ENCODE data around the gene MYLK4. TPM values are rescaled to one million over a fixed set of nuclear protein-coding genes. Genes with fewer than 3 reads are reported as not detected.

The MYLK4 gene
- total RNA-seq, 3 donors from 2014 or later = 1.3 to 1.9 (median 1.4) TPM

DNA sequence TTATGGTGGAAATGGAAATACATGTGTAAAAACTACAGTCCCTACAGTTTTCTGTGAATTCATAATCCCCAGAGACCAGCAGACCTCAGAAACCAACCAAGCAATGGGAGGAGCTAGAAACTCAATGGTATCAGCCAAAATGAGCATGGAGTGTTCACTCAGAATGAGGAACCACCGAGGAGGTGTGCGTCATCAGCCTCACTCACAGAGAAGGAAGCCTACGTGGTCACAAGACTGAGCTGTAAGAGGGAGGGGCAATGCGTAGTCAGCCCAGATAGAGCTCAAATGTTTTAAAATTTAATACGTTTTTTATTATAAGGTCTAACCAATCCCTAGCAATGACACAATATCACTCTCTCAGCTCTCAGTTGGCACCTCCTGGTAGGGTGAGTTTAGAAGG lies 17.4 kb downstream of the MYLK4 start:
- H3K4me3 ChIP-seq = no peak overlapping the region
- H3K9me3 ChIP-seq = no peaks in the 10 kb centered on the region
- no peak overlapping the region for H3K27ac ChIP-seq
- no peaks in the 10 kb centered on the region for H3K4me1 ChIP-seq
- no peaks in the 10 kb centered on the region for H3K27me3 ChIP-seq
- intact Hi-C loops (cut with DNase I; ENCODE audit: low total_unique reads) = no loop called here
- H3K36me3 ChIP-seq = no peaks in the 10 kb centered on the region
- no peak for DNase-seq (ENCODE audit: low spot score in 2 of 2)
- TF ChIP-seq, protein P1, sequence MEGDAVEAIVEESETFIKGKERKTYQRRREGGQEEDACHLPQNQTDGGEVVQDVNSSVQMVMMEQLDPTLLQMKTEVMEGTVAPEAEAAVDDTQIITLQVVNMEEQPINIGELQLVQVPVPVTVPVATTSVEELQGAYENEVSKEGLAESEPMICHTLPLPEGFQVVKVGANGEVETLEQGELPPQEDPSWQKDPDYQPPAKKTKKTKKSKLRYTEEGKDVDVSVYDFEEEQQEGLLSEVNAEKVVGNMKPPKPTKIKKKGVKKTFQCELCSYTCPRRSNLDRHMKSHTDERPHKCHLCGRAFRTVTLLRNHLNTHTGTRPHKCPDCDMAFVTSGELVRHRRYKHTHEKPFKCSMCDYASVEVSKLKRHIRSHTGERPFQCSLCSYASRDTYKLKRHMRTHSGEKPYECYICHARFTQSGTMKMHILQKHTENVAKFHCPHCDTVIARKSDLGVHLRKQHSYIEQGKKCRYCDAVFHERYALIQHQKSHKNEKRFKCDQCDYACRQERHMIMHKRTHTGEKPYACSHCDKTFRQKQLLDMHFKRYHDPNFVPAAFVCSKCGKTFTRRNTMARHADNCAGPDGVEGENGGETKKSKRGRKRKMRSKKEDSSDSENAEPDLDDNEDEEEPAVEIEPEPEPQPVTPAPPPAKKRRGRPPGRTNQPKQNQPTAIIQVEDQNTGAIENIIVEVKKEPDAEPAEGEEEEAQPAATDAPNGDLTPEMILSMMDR (IDR thresholded peaks at IDR 0.05) = no peak
- TF ChIP-seq POLR2A (IDR thresholded peaks at IDR 0.05) = no peak
- TF ChIP-seq POLR2AphosphoS5 (IDR thresholded peaks at IDR 0.05) = no peak

DNA sequence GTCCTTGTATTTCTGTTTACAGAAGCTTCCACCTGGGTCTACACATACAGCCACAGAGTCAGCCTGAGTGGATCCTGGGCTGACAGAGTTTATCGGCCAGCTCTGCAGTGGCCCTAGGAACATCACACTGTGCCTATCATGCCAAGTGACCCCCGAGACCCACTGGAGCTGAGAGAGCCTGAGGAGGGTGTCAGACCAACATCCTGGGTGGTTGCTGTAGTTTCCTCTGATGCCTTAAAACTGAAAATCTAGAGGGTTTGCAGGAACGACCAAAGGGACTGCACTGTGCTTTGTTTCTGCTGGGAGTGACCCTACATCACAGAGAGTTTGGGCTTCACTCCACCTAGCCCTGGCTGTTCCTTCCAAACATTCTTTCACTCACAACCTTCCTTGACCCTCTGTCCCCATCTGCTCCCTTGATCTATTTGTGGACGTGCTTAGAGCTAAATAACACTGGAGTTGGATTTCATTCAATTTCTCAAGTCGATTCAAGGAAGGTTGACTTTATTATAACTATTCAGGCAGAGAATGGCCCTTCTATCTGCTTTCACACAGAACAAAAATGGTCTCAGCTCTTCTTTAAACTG lies 18.1 kb downstream of the MYLK4 start:
- DNase-seq (ENCODE audit: low spot score in 2 of 2) = no peak
- H3K4me3 ChIP-seq = no peak overlapping the region
- TF ChIP-seq POLR2A (IDR thresholded peaks at IDR 0.05) = no peak
- TF ChIP-seq, protein P1 (IDR thresholded peaks at IDR 0.05) = no peak
- TF ChIP-seq POLR2AphosphoS5 (IDR thresholded peaks at IDR 0.05) = no peak
- no peaks in the 10 kb centered on the region for H3K36me3 ChIP-seq
- intact Hi-C loops (cut with DNase I; ENCODE audit: low total_unique reads) = no loop called here
- H3K4me1 ChIP-seq = no peaks in the 10 kb centered on the region
- no peak overlapping the region for H3K27ac ChIP-seq
- H3K9me3 ChIP-seq = no peaks in the 10 kb centered on the region
- H3K27me3 ChIP-seq = no peaks in the 10 kb centered on the region

DNA sequence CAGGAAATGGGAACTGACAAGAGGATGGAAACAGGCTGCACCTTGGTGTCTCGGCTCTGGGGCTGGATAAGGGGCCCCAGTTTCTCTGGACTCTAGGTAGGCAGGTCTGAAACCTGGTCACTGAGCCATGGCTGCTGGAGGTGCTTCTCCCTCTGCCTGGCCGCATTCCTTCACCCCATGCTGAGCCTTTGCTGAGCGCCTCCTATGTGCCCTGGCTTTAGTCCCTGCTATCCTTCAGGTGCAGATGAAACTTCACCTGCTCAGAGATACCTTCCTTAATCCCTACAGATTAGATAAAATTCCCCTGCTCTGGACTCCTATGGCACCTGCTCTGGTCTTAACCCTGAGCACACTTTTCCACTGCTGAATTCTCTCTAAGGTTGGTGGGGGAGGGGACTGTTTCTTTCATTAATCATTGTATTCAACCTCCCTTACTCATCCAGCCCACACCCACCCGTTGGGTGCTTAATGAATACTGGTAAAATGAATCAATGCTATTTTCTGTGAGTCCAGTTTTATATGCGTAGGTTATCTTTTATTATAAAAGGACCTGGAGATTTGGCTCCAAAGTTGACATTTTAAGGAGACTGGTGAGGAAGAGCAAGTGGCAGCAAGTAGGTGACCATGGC lies 19.3 kb downstream of the MYLK4 start:
- intact Hi-C loops (cut with DNase I; ENCODE audit: low total_unique reads) = no loop called here
- no peak for TF ChIP-seq POLR2AphosphoS5 (IDR thresholded peaks at IDR 0.05)
- TF ChIP-seq, protein P1 (IDR thresholded peaks at IDR 0.05) = no peak
- no peak for TF ChIP-seq POLR2A (IDR thresholded peaks at IDR 0.05)
- H3K4me1 ChIP-seq = no peaks in the 10 kb centered on the region
- H3K36me3 ChIP-seq = no peaks in the 10 kb centered on the region
- H3K9me3 ChIP-seq = no peaks in the 10 kb centered on the region
- no peak for DNase-seq (ENCODE audit: low spot score in 2 of 2)
- no peaks in the 10 kb centered on the region for H3K27me3 ChIP-seq
- no peak overlapping the region for H3K27ac ChIP-seq
- no peak overlapping the region for H3K4me3 ChIP-seq

DNA sequence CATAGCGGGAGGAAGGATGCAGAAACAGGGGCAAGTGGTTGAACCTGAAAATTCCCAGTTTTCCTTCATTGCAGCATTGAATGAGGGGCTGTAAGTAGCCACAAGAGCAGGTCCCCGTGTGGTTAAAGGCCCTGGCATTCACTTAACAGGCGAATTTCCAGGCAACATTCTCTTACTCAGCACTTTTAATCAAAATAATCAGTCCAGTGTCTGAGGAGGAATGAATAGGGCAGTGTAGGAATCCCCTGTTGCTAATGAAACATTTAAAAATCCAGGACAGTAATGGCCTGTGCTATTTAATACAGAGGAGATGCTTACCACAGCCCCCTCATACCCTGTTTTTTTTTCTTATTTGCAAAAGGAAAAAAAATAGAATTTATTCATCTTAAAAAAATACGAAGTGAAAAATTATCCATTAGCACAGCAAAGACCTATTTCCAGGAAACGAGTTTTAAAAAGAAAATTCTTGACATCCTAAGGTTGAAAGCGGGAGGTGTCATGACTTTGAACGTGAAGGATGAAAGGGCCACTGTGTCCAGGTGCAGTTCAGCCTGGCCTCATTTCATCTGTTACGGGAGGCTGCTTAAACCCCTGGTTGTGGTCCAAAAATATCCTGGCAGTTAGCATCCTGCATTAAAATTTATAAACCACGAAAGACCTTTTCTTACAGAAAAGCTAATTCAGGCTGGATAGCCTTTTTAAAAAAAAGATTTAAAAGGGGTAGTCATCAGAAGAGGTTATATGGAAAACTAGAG lies 20.2 kb downstream of the MYLK4 start:
- intact Hi-C loops (cut with DNase I; ENCODE audit: low total_unique reads) = no loop called here
- no peak for TF ChIP-seq POLR2AphosphoS5 (IDR thresholded peaks at IDR 0.05)
- Histone ChIP-seq H3K4me3 (no peak overlapping the region), H3K27ac (no peak overlapping the region), H3K36me3 (no peaks in the 10 kb centered on the region), H3K9me3 (no peaks in the 10 kb centered on the region), H3K27me3 (no peaks in the 10 kb centered on the region), H3K4me1 (no peaks in the 10 kb centered on the region)
- DNase-seq (ENCODE audit: low spot score in 2 of 2) = no peak

DNA sequence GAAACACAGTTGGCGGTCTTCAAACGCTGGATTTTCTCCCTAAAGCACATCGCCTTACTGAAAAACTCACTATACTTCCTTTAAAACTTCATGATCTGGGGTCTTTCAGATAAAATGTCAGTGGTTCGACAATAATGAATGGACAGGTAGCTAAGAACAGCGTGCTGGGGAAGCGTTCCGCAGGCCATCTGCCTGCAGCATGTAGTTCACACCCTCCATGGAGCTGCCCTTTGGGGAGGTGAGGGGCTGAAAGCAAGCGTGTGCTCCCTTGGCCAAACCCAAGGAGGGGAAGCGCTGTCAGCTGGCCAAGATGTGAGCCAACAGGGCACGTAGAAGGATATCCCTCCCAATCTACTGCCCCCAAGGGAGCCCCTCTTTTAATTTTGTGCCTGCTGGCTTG lies 20.8 kb downstream of the MYLK4 start:
- H3K9me3 ChIP-seq = no peaks in the 10 kb centered on the region
- H3K27me3 ChIP-seq = no peaks in the 10 kb centered on the region
- intact Hi-C loops (cut with DNase I; ENCODE audit: low total_unique reads) = no loop called here
- no peaks in the 10 kb centered on the region for H3K36me3 ChIP-seq
- no peak overlapping the region for H3K4me3 ChIP-seq
- no peak for DNase-seq (ENCODE audit: low spot score in 2 of 2)
- H3K27ac ChIP-seq = no peak overlapping the region
- TF ChIP-seq, protein P1 (IDR thresholded peaks at IDR 0.05) = no peak
- no peak for TF ChIP-seq POLR2AphosphoS5 (IDR thresholded peaks at IDR 0.05)
- no peak for TF ChIP-seq POLR2A (IDR thresholded peaks at IDR 0.05)
- no peaks in the 10 kb centered on the region for H3K4me1 ChIP-seq

All from breast epithelium (tissue), 4 donors.